Measurements from ENCODE around the gene STIMATE.

Gene STIMATE

GRCh38 chr3:52870471-52870870 lies 26.9 kb downstream of the STIMATE start:
- no peak for FAIRE-seq
- DNase-seq (ENCODE audit: low spot score): no peak

DNA sequence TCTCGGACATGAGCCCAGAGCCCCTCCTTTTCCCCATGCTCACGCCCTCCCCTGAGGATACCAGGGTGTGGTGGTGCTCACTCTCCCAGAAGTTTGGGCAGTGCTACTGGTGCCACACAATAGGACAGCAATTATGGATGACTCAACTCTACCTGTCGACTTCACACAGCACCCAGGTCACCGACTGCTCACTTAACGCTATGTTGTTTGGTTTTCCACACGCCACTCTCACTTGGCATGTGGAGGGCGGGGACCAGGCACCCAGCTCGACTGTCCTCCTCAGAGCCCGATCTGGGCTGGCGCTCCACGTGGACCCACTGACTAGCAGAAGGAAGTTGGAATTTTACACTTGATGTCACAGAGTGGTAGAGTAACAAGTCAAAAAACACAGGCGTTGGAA lies 30.9 kb downstream of the STIMATE start:
- FAIRE-seq (no peak), DNase-seq (ENCODE audit: low spot score) (no peak)

GRCh38 chr3:52865994-52866393 lies 31.4 kb downstream of the STIMATE start:
- no peak for FAIRE-seq

DNA sequence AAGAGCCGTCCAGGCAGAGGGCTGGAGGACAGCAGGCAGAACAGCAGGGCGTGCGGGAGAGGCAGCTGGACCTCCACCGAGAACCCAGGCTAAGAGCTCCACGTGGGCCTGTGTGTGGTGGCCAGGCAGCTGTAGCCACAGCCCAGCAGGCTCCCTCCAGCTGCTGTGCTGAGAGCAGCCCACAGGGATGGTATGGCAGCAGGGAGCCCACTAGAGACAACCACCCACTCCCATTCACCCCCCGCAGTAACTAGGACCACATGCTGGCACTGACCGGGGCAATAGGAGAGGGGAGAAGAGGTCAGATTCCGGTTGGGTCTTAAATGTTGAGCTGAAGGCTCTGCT lies 37.0 kb downstream of the STIMATE start:
- no peak for FAIRE-seq
- DNase-seq (ENCODE audit: low spot score): no peak

More at GRCh38 chr3:52865994-52866393, 31.4 kb downstream of the STIMATE start:
- DNase-seq (ENCODE audit: low spot score): no peak

- DNase-seq (ENCODE audit: low spot score): no peak
These were observed 37.5 kb downstream of the STIMATE start for GRCh38 chr3:52859686-52860423.

GRCh38 chr3:52857864-52858263 lies 39.5 kb downstream of the STIMATE start:
- DNase-seq (ENCODE audit: low spot score) (no peak), FAIRE-seq (no peak)

More at GRCh38 chr3:52859686-52860423, 37.5 kb downstream of the STIMATE start:
- FAIRE-seq: no peak

DNA sequence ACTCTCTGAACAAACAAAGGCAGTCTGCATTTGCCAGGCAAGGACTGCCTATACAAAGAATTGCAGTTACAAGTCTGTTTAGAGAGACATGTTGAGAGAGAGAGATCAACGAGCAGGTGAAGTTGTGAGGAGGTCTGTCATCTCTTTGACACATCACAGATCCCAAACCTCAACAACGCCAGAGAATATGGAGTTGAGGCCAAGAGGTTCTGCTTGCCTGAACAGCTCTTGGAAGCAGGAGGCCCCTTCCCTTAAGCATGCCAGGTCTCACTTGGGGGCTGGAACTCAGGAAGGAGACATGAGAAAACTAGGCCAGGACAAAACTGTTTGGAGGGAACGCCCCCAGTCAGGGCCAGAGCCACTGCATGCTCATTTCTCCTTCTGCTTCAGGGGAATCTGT lies 40.2 kb downstream of the STIMATE start:
- no peak for DNase-seq (ENCODE audit: low spot score)
- no peak for FAIRE-seq

GRCh38 chr3:52856666-52857065 lies 40.7 kb downstream of the STIMATE start:
- no peak for DNase-seq (ENCODE audit: low spot score)
- FAIRE-seq: no peak

DNA sequence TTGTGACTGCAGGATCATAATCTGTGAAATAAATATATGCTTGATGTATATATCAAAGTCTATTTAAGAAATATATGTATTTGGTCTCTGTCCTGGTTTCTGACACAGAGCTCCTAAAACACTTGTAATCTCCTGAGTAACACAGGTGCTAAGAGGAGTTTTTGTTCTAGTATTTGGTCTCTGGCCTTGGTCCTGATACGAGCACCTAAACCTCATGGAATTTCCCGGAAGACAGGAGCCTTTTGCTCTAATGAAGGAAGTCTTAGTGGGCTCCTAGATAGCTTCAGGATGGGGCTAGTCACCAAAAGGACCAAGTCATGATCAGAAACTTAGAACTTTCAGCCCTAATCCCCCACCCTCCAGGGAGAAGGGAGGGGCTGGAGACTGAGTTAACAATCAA lies 43.3 kb downstream of the STIMATE start:
- no peak for FAIRE-seq
- DNase-seq (ENCODE audit: low spot score): no peak

DNA sequence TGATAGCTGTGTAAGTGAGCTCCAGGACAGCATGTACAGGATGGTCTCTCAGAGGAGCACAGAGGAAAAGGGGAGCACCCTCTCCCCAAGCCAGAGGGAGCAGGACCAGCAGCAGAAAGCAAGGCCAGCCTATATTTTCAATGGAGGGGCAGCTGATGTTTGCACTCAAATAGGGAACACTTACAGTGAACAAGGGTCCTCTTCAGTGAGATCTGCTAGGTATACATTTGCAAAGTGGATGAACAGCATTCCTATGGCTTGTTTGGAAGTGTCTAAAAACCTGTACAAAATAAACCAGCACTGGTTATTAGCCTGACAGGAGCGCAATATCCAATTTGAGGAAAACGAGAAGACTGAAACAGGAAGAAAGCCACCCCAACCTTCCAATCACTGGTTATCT lies 44.9 kb downstream of the STIMATE start:
- no peak for DNase-seq (ENCODE audit: low spot score)
- FAIRE-seq: no peak

DNA sequence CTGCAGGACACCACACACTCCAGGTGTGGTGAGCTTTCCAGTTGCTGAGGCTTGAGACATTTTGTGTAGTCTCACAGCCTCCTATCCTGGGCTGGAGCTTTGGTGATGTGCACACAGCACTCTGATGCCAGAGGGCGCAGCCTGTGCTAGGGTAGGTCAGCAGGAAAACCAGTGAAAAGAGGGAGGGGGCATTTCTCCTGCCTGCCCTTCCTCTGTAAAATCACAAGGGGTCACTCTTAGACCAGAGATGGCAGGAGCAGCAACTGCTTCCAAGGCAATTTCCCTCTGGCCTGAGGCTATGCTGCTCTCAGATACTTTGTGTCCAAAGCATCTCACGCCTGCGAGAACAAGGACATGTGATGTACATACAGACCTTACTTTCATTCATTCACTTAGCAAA lies 46.0 kb downstream of the STIMATE start:
- DNase-seq (ENCODE audit: low spot score): peak; percentile 48
- no peak for FAIRE-seq

- FAIRE-seq: no peak
- DNase-seq (ENCODE audit: low spot score): no peak
These were observed 47.7 kb downstream of the STIMATE start for GRCh38 chr3:52849656-52850055.

DNA sequence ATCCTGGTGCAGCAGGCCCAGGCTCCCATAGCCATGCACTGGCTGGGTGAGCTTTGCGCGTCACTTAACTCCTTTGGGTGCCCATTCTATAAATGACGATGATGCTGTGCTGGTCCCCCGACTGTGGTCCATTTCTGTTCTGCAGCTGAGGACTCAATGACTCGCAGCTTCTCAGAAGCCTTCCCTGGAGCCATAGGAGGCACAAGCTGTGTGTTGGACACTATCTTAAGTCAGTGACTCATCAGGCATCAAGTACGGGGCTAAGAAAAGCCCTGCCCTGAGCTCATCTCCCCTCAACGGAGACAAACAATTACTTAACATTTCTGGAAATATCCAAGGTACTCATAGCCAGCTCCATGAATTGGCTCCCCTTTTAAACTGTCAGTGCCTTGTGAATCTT lies 48.7 kb downstream of the STIMATE start:
- DNase-seq (ENCODE audit: low spot score): no peak
- no peak for FAIRE-seq

DNA sequence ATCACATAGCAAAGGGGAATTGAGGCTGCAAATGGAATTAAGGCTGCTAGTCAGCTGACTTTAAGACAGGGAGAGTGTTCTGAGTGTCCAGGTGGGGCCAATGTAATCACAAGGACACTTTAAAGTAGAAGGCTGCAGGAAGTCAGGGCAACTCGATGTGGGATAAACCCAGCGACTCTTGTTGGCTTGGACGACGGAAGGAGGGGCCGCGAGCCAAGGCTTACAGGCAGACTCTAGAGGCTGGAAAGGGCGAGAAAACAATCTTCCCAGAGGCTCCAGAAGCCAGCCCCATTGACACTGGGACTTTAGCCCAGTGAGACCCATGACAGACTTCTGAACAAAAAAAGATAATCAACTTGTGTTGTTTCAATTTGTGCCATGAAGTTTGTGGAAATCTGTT lies 49.6 kb downstream of the STIMATE start:
- DNase-seq (ENCODE audit: low spot score): no peak
- FAIRE-seq: no peak

DNA sequence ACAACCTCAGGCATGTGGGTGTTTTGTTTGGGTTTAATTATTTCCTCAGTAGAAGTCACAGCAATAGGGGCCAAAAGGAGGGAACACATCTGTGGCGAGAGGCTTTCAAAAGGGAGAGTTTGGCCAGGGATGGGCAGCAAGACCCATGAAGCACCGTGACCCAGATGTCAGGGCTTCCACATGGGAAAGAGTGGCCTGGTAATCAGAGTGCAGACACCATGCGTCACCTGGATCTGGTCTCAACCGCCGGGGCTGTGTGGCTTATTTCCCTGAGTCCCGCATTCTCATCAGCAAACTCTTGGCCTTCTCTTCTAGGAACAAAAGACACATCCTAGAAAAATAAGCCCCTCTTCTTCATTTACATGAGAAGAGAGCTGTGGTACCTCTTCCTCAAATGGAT lies 50.1 kb downstream of the STIMATE start:
- DNase-seq (ENCODE audit: low spot score): no peak
- no peak for FAIRE-seq

GRCh38 chr3:52846432-52846965 lies 50.8 kb downstream of the STIMATE start:
- no peak for FAIRE-seq
- no peak for DNase-seq (ENCODE audit: low spot score)

DNA sequence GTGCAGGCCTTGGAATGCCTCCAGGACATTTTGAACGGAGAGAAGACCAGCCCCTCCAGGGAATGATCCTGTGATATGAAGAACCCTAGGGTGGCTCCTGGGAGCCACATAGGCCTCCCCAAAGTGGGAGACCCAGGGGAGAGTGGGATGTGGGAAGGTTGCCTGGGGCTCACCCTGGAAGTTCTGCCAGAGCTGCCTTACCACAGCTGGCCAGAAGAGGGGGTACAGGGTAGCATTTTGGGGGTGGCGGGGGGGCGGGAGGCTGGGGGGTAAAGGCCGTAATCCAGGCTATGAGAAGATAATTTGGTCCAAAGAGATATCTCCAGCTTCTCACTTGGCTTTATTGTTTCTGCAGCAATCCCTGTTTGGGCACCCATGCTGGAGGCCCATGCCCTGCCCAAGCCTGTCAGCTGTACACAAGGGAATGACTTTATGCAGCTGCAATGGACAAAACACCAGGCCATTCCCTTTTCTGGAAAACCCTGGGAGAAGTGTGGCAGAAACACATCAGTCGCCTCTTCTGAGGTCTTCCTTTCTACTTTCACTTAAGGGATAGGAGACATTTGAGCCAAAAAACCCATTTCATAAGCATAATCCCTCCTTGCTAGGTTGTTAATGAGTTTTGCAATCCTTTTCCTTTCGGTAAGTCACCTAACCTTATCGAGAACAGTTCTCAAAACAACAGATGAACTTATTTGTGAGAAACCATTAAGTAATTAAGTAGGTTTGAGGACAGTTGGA lies 51.5 kb downstream of the STIMATE start:
- no peak for DNase-seq (ENCODE audit: low spot score)
- no peak for FAIRE-seq

- no peak for DNase-seq (ENCODE audit: low spot score)
These were observed 52.2 kb downstream of the STIMATE start for GRCh38 chr3:52845157-52845556.

DNA sequence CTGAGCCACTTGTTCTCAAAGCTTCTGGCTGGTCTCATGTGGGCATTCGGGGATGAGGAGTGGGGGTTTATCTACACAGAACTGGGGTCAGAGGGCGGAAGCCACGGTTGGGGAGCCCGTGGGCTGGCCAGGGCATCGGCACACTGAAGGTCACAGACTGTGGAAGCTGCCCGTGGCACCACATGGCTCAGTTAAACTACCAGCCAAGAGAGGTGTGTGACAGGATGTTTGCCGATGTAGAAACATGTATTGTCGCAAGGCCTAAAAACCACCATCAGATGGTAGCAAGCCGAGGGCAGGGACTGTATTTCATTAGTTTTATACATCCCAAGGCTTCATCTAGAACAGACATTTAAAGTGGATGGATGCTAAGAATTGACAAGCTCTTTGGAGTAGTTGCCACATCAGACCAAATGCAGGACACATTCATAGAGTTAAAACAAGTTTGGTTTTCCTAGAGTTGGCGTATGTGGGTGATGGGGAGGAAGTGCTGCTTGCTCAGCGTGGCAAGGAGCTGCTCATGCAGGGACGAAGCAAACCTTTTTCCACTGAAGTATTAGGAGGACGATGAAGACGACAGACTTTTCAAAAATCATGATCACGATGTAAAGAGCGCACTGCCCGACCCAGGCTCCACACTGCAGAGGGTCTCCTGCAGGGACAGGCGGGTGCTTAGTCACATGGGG lies 52.9 kb downstream of the STIMATE start:
- FAIRE-seq: no peak
- DNase-seq (ENCODE audit: low spot score): no peak

More at GRCh38 chr3:52845157-52845556, 52.2 kb downstream of the STIMATE start:
- no peak for FAIRE-seq

DNA sequence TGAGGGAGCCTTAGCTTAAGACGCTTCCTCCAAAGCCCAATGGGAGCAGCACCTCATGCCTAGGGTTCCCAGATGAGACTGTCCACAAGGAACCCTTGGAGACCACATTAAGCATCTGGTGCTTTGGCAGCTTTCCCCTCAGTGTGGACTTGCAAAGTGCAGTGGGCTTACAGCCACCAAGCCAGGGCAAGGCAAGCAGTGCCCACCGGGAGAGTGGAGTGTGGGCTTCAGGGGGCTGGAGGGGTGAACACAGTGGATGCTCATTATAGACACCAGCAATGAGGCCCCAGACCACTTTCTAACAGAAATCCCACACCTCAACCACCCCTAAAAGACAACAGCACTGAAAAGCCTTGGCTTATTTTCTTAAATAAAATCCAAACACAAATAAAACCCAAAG lies 53.5 kb downstream of the STIMATE start:
- no peak for DNase-seq (ENCODE audit: low spot score)
- FAIRE-seq: no peak

- no peak for DNase-seq (ENCODE audit: low spot score)
- no peak for FAIRE-seq
These were observed 54.1 kb downstream of the STIMATE start for GRCh38 chr3:52843108-52843865.

Measured in urothelium cell line (cell line).